Heart left ventricle (tissue), 16 donors: ENCODE measurements around the gene USP27X. TPM values are rescaled to one million over a fixed set of nuclear protein-coding genes. Genes with fewer than 3 reads are reported as not detected.

Experiments
- ATAC-seq, 4 donors: fragments of 200-7000 bp; cut with Tn5 transposase; one replicate each; pipeline ENCODE4 v1.9.1; 2020 to 2022; ENCODE audit warnings: moderate library complexity in 4 of 4, mild to moderate bottlenecking in 3 of 4, moderate number of reproducible peaks in 1 of 4
- DNase-seq, 5 donors: peaks; one replicate each; pipeline ENCODE4 v3.0.0-alpha.2; 2020
- H3K27ac ChIP-seq, 12 donors: fragments of 200-600 bp; sonication (generic) in 4 of 12; one replicate each; pipeline versions ENCODE4 v1.5.0 to v1.8.0; 2016 to 2022; ENCODE audit warnings: mild to moderate bottlenecking in 2 of 12
- H3K27me3 ChIP-seq, 9 donors: fragments of 200-600 bp; sonication (generic) in 2 of 9; one replicate each; pipeline versions ENCODE4 v1.5.1 to v1.8.0; 2016 to 2022; ENCODE audit warnings: mild to moderate bottlenecking in 3 of 9
- H3K36me3 ChIP-seq, 9 donors: fragments of 200-600 bp; sonication (generic) in 2 of 9; one replicate each; pipeline versions ENCODE4 v1.5.0 to v1.8.0; 2018 to 2022; ENCODE audit warnings: mild to moderate bottlenecking in 2 of 9
- H3K4me1 ChIP-seq, 12 donors: fragments of 200-600 bp; sonication (generic) in 4 of 12; one replicate each; pipeline versions ENCODE4 v1.5.0 to v1.8.0; 2016 to 2022; ENCODE audit warnings: mild to moderate bottlenecking in 3 of 12
- H3K4me3 ChIP-seq, 12 donors: fragments of 200-600 bp; sonication (generic) in 4 of 12; one replicate each; pipeline versions ENCODE4 v1.5.0 to v1.8.0; 2017 to 2022; ENCODE audit warnings: mild to moderate bottlenecking in 9 of 12, moderate library complexity in 4 of 12
- H3K9me3 ChIP-seq, 12 donors: fragments of 200-600 bp; sonication (generic) in 4 of 12; one replicate each; pipeline versions ENCODE4 v1.5.0 to v1.8.0; 2016 to 2022; ENCODE audit warnings: mild to moderate bottlenecking in 1 of 12
- CTCF ChIP-seq, 12 donors: fragments of 200-600 bp; sonication (generic) in 4 of 12; IDR thresholded peaks; one replicate each; pipeline versions ENCODE4 v1.5.0 to v1.8.0; 2018 to 2022; ENCODE audit warnings: antibody characterized with exemption in 12 of 12, mild to moderate bottlenecking in 5 of 12
- POLR2A ChIP-seq, 2 donors: fragments of 450-650 bp; IDR thresholded peaks; one replicate each; pipeline ENCODE4 v1.6.1; 2017; ENCODE audit warnings: antibody characterized with exemption in 2 of 2, mild to moderate bottlenecking in 2 of 2, moderate library complexity in 2 of 2
- WGBS, 4 donors: extraction: QIAGEN DNeasy Blood & Tissue Kit in 2 of 4; methylation state at CpG; one replicate each; pipeline versions ENCODE4 v1.1.5 to v1.1.7; 2013 to 2018; 5-methylcytosine and 5-hydroxymethylcytosine counted together
- intact Hi-C, 10 donors: fragments of 100-400 bp; cut with DNase I; formaldehyde crosslinking; loops; one replicate each; pipeline versions ENCODE4 v1.11.1 to v1.14.2; 2022
- long read RNA-seq, 3 donors: library from polyadenylated mRNA; unstranded; transcript quantifications; one replicate each; pipeline ENCODE4 v2.0.0, GENCODE V29; 2020 to 2021
- polyA plus RNA-seq, 2 donors: library from polyadenylated mRNA; stranded (reverse); fragments of 200-250 nt; gene quantifications; one replicate each; pipeline ENCODE4 v1.2.3, GENCODE V29; 2013
- total RNA-seq, 9 donors: library from RNA; depleted of rRNA in 2 of 9; stranded (reverse); fragments of >200 nt in 2 of 9; fragmentation: NEBNext Ultra II Directional in 3 of 9; extraction: Animal tissue kit (Norgen Biotek cat#: 25700) in 3 of 9; gene quantifications; one replicate each; pipeline versions ENCODE4 v1.1.0 to v1.2.4, GENCODE V29; 2016 to 2023
- donor health status: ischemic (EF 13 %, LVEDD 7.1; RV severe dilation, severe dysfunction).
- donor health status: healthy with polysubstance abuse.
- donor health status: DM: no; HTN: yes; CAD: no.
- donor health status: DM: no; HTN: no; CAD: no.
- donor health status: ischemic (EF 25% LVEDD 6.9; RV normal size, moderate dysfunction).
- donor health status: ischemic (EF 25% LVEDD 5.7; RV mildly dilated, moderate dysfunction).
- donor health status: healthy.
- donor health status: DM: yes; HTN: yes; CAD: no.
- donor health status: ischemic (EF 35%, LVEDD 5.7; RV mildly dilated, moderate dysfunction).
- donor health status: nonischemic (EF 11% LVEDD 7.7; RV severe dilation, severe dysfunction).
- donor health status: DM: yes; HTN: yes; CAD: no.
- donor health status: PGD.
- donor health status: ischemic (EF 29% LVEDD 5.4; RV normal size, mild dysfunction).
- donor health status: nonischemic (EF 23%, LVEDD 6.1; RV moderate dilation, normal function).

USP27X gene
- total RNA-seq (1 to 10 TPM in 8 of 9 donors, under 1 TPM in 1; 0.67 to 4.3 (median 2.2) TPM), polyA plus RNA-seq (1 to 10 TPM; 1.1 to 2.3 TPM)
- long read RNA-seq, donor 1 = 0 reads
- long read RNA-seq, donor 2, partial matches to known transcripts = 0 of 1 reads
- long read RNA-seq, donor 2, other reads (novel, unspliced or antisense) = 0 of 1 reads
- long read RNA-seq, donor 3, partial matches to known transcripts = 0 of 3 reads
- long read RNA-seq, donor 3, other reads (novel, unspliced or antisense) = 0 of 3 reads

- whole genome bisulfite sequencing, 4 donors = 1 to 49% (median 18%) methylated on average over 51 to 60 of the region's 60 CpGs
- Histone ChIP-seq H3K9me3 (no peaks in the 10 kb centered on the region), H3K27me3 (peaks cover 0 to 5% (median 0%) of the 10 kb centered on the region in 9 donors), H3K27ac (peak within 1 kb of the TSS; percentile 65 to 89 (median 80)), H3K36me3 (no peaks in the 10 kb centered on the region), H3K4me3 (peak within 1 kb of the TSS; percentile 26 to 85 (median 64)), H3K4me1 (peaks cover 0 to 8% (median 0%) of the 10 kb centered on the region in 12 donors)
- DNase-seq (peak; percentile 74 to 85 (median 80)), ATAC-seq (peak; percentile 88 to 94 (median 93))
- intact Hi-C loops = loop anchor here in 1 of 10 donors (5.0 kb wide), 1 partner anchor 37 kb away; no protein-coding TSS in a partner anchor
- TF ChIP-seq POLR2A (IDR thresholded peaks at IDR 0.05) (peak in 1 of 2 donors; percentile 51), CTCF (IDR thresholded peaks at IDR 0.05) (peak; percentile 27 to 69 (median 48))
Observed at GRCh38 chrX:49878834-49879655, at the start of gene USP27X. TSS of gene USP27X (plus strand) at chrX:49879484. CDS start at chrX:49880308, 824 bp downstream.

GRCh38 chrX:49838374-49838773 is 40.9 kb upstream of the USP27X start:
- Histone ChIP-seq H3K4me3 (no peak overlapping the region), H3K9me3 (no peaks in the 10 kb centered on the region), H3K36me3 (no peaks in the 10 kb centered on the region), H3K27me3 (peaks cover 0 to 27% (median 0%) of the 10 kb centered on the region in 9 donors), H3K4me1 (no peaks in the 10 kb centered on the region), H3K27ac (no peak overlapping the region)
- ATAC-seq = peak in 2 of 4 donors; percentile 41 to 65
- 17 to 22% (median 17%) methylated on average over 8 of the region's 8 CpGs for WGBS, 4 donors
- DNase-seq = no peak
- TF ChIP-seq CTCF (IDR thresholded peaks at IDR 0.05) (peak in 11 of 12 donors; percentile 12 to 56 (median 52)), POLR2A (IDR thresholded peaks at IDR 0.05) (no peak)
- intact Hi-C loops = no loop called here

GRCh38 chrX:49840679-49841078 is 38.6 kb upstream of the USP27X start:
- ATAC-seq (peak; percentile 70 to 90 (median 84)), DNase-seq (peak in 4 of 5 donors; percentile 35 to 74 (median 55))
- Histone ChIP-seq H3K27me3 (peaks cover 0 to 23% (median 0%) of the 10 kb centered on the region in 9 donors), H3K4me3 (no peak overlapping the region), H3K9me3 (no peaks in the 10 kb centered on the region), H3K36me3 (no peaks in the 10 kb centered on the region), H3K27ac (no peak overlapping the region), H3K4me1 (no peaks in the 10 kb centered on the region)
- TF ChIP-seq POLR2A (IDR thresholded peaks at IDR 0.05) (no peak), CTCF (IDR thresholded peaks at IDR 0.05) (peak in 10 of 12 donors; percentile 5 to 50 (median 27))
- WGBS, 4 donors = 41 to 49% (median 42%) methylated on average over 3 of the region's 3 CpGs
- intact Hi-C loops = loop anchor here in 1 of 10 donors (5.0 kb wide), 1 partner anchor 37 kb away; the partner anchor contains the start of gene USP27X

- no peak overlapping the region for H3K27ac ChIP-seq
- DNase-seq (no peak), ATAC-seq (no peak)
- H3K36me3 ChIP-seq = no peaks in the 10 kb centered on the region
- TF ChIP-seq CTCF (IDR thresholded peaks at IDR 0.05) (no peak), POLR2A (IDR thresholded peaks at IDR 0.05) (no peak)
- H3K4me1 ChIP-seq = no peaks in the 10 kb centered on the region
- intact Hi-C loops = loop anchor here in 1 of 10 donors (5.0 kb wide), 1 partner anchor 35 kb away; the partner anchor contains the start of gene USP27X
- peaks cover 0 to 20% (median 0%) of the 10 kb centered on the region in 9 donors for H3K27me3 ChIP-seq
- no peak overlapping the region for H3K4me3 ChIP-seq
- H3K9me3 ChIP-seq = no peaks in the 10 kb centered on the region
Observed at GRCh38 chrX:49842621-49843020, 36.7 kb upstream of the USP27X start.
